Hematopoietic multipotent progenitor cell treated with erythropoietin and hydrocortisone succinate and interleukin-3 and kit ligand, for 8 days (in vitro differentiated cells): Measurements from ENCODE around the gene RNF187.
"Not testable (repeated sequence)": the region's sequence is repeated elsewhere in the genome, so short reads cannot be mapped to it uniquely, and the experiment has no call there.

Experiments
- DNase-seq: peaks from one replicate; pipeline ENCODE4 v3.0.0-alpha.2; 2015

RNF187 gene

DNA sequence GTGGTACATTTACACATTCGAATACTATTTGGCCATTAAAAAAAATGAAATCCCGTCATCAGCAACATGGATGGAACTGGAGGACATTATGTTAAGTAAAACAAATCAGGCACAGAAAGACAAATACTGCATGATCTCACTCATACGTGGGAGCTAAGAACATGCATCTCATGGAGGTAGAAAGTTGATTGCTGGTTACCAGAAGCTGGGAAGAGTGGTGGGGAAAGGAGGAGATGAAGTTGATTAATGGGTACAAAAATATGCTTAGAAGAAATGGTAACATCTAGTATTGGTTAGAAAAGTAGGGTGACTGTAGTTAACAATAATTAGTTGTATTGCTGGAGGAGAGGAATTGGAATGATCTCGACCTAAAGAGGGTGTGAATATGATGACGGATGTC lies 24.6 kb upstream of the RNF187 start:
- DNase-seq: no peak

DNA sequence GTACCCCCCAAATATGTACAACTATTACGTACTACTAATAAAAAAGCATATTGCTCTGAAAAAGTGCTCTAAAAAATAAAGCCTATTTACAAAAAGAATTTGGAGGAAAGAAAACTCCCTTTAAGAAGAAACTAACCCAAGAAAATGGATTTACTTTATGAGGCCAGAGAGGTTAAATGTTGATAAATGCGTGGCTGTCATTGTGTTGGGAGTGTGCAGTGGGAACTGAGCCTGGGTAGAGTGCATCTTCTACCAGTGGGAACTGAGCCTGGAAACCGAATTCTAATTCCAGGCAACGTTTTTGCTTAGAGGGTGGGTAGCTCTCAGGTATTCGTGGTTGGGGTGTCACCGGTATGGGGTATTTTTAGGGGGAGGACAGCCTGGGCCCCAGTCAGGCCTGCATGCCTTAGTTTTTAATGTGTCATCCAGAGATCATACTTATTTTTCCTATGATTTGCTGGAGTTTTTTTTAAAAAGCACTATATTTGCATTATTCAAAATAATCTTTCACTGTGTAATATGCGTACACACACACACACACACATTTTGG lies 24.1 kb upstream of the RNF187 start:
- DNase-seq: no peak

DNA sequence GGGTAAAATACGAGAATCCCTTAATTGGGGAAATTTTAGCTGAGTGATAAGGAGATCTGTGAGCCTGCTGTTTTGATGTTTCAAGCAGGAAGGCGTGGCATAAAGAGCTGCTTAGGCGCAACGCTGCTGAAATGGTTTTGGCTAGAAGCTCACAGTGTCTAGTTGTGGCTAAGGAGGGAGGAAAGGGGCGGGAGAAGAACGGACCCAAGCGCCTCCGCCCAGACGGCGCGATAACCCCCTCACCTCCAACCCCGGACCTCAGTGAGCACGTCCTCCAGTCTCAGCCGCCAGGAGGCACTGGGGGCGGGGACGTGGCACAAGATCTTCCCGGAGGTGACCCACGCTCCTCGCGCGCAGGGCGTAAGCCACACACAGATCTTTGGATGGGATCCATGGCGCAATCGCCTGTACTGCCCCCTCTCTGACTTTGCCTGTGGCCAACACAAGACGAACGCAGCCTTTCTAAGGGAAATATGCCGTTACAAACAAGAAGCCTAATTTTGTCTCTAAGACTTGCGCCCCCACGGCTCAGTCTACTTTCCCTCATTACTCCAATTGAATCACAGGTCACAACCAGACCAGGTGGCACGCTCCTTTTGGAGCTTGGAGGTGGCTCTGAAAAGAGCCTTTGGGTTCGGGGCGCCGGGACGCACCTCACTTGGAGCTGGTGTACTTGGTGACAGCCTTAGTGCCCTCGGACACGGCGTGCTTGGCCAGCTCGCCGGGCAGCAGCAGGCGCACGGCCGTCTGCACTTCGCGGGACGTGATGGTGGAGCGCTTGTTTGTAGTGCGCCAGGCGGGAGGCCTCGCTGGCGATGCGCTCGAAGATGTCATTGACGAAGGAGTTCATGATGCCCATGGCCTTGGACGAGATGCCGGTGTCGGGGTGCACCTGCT lies 23.4 kb upstream of the RNF187 start:
- DNase-seq: peak; percentile 96

DNA sequence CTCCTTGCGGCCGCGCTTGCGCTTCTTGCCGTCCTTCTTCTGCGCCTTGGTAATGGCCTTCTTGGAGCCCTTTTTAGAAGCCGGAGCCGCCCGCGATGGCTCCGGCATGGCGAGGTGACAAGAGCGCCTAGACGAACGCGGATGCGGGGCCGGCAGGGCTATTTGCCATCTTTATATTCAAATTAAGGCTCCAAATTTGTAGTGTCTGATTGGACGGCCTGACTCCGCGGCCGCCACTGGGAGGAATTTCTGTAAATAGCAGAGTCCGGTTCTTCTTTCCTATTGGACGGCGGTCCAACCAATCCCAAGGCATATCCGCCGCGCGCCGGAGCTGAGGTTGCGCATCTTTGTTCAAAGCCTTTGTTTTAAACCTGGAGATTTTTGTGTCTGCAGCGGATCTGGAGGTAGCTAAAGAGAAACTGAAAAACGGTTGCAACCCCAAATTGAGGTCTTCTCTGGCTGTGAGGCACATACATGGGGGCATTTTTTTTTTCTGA lies 22.6 kb upstream of the RNF187 start:
- DNase-seq: peak; percentile 92

DNA sequence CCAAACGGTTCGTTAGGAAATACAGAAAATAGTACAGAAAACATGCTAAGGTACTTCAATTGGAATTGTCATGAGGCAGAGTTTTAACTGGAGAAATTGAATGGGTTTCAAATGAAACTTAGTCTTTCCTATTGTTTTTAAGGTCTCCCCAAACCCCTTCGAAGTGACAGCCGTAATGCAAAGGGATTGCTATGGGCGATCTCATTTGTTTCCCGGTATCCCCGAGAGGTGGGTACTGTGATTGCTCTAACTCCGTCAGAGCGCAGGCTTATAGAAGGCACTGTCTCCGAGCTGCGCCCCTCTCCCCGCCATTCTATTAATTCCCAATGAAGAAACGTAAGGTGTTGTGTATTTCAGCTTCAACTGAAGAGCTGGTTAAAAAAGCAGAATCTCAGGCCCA lies 22.0 kb upstream of the RNF187 start:
- DNase-seq: no peak

DNA sequence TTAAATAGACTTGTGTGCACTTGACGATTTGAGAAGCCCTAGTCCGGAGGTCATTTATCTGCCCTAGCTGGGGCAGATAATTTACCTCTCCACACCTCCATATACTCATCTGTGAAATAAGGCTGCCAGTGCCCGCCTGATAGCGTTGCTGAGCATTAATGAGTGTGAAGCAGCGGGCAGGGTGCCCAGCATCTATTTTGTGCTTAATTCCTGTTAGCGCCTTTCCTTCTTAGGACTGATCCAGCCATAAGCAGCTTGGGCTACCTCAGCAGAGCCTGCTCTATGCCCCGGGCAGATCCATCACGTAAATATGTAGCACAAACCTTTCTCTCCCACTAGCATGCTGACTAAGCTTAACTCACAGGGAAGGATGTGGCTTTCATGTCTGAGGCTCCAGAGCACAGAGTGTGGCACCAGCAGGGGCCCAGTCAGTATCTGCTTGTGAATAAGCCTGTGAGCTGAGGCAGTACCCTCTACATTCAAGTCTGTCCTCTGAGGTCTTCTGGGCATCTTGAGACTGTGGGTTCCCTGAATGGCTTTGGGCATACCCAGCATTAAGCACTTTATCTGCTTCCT lies 21.5 kb upstream of the RNF187 start:
- DNase-seq: no peak

DNA sequence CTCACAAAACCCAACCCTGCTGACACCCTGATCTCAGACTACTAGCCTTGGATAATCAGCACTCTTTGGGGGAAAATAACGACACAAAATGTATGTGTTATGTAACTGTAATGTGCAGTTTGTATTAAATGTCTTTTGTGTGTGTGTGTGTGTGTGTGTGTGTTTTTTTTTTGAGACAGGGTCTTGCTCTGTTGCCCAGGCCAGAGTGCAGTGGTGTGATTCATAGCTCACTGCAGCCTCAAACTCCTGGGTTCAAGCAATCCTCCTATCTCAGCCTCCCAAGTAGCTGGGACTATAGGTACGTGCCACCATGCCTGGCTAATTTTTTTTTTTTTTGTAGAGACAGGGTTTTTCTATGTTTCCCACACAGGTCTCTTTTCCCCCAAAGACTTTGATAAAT lies 19.0 kb upstream of the RNF187 start:
- DNase-seq: not testable (repeated sequence)

DNA sequence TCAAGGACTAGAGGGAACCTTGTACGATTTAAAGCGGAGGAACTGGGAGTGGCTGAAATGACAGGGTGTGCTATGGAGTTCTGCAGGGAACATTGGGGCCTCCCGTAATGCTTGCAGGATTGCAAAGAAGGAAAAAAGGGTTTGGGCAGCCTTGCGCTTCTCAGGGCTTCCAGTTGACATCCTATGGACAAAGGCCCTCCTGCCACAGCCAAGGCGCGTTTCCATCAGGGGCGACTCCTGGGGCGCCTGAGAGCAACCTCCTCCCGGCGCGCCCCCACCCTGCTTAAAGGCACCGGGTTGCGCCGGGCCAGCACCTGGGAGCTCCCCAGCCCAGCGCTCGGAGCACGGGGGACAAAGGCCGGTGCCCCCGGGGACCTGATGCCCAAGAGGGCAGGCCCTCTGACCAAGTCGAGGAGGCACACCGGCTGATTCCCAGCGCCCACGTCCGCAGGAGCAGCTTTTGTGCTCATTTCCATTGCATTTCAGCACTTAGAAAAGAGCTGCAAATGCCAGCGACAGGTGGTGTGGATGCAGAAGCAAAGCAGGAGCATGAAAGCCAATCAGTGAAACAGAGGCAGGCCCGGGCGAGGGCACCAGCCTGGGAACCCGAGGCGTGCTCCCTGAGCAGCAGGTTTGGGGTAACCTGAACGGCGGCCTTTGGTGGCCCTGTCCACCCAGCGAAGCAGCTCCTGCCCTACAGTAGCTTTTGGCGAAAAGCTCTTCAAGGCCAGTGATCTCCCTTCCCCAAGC lies 17.6 kb upstream of the RNF187 start:
- no peak for DNase-seq

DNA sequence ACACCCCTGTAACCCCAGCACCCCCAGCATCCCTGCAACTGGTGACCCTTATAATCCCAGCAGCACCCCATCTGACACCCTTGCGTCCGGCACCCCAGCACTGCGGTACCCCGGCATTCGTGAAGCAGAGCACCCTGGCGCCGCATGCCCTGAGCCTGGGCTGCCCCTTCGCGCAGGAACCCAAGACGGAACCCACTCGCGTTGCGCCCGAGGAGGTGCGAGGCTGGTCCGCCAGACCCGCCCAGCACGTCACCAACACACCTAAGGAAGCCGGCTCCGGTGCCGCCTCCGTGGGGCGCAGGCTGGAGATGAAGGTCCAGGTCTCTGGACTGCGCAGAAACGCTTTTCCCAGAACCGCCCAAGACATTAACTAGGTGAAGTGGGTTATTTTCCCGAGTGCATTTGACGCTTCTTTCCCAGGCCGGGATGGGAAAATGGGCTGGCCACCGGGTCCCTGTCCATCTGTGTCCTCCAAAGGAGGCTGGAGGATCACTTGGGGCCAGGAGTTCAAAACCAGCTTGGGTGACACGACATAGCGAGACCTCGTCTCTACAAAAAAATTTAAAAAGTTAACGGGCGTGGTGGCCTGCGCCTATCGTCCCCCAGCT lies 15.9 kb upstream of the RNF187 start:
- no peak for DNase-seq

DNA sequence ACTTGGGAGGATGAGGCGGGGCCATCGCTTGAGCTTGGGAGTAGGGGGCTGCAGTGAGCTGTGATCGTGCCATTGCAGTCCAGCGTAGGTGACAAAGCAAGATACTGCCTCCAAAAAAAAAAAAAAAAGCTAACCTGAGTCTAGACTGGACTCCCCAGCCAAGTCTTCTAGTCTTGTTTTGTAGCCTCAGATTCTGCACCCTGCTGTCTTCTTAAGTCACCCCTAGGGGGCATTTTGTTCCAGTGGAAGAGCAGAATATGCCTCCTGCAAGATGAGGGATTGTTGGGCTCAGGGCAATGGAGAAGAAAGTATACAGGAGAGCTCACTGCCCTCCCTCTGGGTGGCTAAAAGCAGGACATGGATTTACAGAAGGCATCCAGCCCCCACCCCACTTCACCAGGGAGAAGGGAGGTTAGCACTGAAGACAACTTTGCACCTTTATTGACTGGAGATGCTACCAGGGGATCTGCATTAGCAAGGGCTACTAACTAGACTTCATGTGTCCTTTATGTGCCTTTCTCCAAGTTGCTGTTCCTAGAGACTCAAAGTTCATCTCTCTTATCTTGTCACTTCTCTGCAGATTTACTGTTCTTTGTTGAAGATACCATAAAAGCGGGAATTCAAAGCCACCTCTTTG lies 15.3 kb upstream of the RNF187 start:
- DNase-seq: peak; percentile 83

DNA sequence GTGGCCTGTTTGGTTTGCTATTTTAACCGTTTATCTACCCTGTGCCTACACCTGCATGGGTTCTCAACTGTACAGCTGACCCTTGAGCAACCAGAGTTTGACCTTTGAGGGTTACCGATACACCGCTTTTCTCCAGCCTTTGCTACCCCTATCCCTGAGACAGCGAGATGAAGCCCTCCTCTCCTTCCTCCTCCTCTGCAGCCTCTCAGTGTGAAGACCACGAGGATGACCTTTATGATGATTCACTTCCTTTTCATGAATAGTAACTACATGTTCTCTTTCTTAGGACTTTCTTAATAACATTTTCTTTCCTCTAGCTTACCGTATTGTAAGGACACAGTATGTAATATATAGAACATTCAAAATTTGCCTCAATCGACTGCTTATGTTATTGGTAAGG lies 14.5 kb upstream of the RNF187 start:
- DNase-seq: no peak

DNA sequence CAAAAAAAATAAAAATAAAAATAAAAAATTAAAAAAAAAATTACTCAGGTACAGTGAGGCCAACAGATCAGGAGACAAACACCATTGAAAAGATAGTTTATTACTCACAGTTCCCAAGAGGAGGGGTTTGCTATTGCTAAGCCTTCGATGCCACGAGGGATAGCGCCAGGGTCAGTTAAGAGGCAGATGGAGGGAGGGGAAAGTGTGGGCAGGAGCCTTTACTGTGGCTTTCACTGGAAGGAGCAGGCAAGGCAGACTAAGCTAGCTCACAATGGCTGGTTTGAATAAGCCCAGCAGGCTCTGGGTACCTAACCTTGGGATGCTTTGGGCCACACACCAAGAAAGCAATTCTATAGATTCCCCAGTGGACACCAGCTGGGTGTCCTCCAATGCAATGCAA lies 12.7 kb upstream of the RNF187 start:
- DNase-seq: no peak

DNA sequence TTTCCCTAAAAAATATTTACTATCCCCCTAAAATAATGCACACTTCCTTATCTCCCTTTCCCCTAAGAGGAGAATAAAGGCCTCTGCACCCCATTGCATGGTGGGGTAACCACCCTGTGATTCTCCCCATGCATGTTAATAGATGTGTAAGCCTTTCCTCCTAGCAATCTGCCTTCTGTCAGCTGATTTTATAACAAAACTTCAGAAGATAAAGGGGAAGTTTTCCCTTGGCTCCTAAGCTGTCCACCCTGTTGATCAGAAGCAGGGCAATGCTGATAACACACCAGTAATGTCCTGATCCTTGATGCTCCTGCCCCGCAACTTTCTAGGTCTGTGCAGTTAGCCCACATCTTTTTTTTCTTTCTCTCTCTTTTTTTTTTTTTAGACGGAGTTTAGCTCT lies 11.4 kb upstream of the RNF187 start:
- DNase-seq: peak; percentile 43

DNA sequence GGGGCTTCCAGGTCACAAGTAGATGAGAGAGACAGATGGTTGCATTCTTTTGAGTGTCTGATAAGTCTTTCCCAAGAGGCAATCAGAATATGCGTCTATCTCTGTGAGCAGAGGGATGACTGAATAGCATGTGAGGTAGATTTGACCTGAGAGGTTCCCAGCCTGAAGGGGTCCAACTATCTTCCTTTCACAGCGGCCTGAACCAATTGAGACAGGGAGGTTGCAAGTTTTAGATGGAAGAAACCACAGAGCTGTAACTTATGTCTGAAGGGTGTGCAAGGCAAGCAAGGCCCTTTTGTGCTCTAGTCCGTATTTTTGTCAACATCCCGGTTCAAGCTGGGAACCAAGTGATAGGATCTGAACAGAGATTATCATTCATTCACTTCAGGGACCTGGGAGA lies 9.9 kb upstream of the RNF187 start:
- DNase-seq: peak; percentile 56

DNA sequence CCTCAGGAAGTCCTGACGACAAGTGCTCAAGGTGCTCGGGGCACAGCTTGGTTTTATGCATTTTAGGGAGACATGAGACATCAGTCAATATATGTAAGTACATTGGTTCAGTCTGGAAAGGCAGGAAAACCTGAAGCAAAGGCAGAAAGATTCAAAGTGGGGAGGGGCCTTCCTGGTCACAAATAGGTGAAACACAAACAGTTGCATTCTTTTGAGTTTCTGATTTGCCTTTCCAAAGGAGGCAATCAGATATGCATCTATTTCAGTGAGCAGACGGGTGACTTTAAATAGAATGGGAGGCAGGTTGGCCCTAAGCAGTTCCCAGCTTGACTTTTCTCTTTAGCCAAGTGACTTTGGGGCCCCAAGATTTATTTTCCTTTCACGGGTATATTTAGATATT lies 8.9 kb upstream of the RNF187 start:
- DNase-seq: no peak

DNA sequence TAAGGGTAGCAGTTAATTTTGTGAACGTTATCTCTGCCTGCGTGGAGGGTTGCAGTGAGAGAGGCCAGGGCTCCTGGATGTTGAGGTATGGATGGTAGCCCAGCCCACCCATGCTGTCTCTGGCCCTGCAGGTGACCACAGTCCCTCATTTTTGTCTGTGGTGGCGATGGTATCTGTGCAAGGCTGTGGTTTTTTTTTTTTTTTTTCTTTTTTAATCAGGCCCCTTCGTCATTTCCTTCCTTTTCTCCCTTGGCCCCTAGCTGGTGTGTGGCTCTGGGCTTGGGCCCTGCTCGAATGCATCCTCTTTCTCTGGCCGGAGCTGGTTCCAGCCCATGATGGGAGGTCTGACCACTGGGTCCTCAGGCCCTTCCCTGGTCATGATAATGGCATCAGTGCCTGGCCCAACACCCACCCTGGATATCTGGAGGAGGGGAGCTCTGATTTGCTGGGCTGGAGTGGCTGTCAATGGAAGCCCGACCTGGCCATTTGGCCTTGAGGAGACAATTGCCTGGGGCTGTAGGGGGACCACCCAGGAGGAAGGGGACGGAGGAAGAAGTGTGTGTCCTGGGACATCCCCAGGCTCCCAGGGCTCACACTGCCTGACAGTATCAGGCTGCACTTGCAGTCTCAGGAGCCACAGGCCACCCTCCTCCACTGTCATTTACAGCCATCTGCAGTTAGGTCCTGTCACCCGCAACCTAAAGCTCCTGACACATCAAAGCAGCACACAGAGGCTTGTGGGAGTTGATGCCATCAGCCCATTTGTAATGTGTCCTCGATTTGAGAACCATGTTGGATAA lies 8.1 kb upstream of the RNF187 start:
- DNase-seq: peak; percentile 14

DNA sequence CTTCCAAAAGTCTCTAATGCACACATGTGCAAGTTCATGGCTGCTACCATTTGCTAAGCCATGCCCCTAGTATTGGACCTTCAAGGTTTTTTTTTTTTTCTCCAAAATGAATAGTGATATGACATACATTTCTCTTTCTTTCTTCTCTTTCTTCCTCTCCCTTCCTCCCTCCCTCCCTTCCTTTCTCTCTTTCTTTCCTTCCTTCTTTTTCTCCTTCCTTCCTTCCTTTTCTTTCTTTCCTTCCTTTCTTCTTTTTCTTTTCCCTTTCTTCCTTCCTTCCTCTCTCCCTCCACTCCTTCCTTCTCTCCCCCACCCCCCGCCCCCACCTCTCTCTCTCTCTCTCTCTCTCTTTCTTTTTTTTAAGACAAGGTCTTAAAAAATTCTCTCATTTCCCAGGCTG lies 3.4 kb upstream of the RNF187 start:
- no peak for DNase-seq

DNA sequence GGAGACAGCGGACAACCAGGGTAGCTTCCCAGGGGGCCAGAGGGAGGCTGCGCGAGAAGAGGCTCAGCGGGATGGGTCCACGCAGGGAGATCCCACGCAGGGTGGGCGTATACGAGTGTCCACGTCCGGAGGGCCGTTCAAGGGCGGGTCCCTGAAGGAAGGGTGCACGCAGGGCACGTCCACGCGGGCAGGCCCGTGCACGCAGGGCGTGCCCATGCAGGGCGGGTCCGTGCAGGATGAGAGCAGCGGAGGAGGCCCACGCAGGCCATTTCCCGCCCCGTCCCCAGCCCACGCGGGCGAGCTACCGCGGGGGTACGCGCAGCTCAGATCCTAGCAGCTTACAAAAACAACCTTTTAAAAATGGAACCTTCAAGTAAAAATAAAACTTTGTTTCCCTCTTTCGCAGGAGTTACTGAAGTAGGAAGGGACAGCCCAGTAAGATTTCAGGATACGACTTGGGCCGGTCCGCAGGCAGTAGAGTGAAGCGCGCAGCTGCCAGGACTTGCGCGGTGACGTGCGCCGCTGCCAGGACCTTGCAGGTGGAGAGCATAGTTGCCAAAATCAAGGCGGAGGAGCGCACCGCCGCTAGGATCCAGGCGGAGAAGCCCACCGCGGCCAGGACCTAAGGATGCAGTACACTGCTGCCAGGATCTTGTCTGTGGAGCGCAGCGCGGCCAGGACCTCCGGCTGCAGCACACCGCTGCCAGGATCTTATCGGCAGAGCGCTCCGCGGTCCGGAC lies 416 bp upstream of the RNF187 start:
- DNase-seq: peak; percentile 90

DNA sequence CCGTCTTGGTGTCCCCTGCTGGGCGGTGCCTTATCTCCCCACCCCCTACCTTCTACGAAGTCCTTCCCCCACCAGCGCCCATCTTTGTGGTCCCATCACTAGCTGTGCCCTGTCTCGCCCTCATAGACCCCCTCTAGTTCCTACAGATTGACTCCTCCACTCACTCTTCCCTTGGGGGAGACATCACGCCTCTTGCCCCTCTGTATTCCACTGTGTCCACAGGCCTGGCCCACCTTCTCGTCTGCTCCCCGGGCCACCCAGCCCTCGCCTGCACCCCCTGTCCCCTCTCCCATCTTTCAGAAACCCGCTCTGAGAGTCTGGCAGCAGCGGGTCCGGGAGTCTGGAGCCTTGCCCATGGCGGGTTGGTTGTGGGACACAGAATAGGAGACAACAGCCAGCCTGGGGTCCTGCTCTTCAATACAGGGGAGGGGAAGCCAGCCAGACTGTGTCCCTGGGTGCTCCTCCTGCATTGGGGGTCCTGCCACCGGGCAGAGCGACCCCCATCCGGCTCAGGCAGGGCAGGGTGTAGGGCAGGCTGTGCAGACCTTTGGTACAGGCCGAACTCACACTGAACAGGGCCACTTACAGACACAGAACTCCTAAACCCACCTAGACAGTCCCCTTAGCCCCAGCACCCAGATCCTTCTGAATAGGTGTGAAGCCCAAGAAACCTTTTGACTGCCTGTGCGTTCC lies 1.1 kb downstream of the RNF187 start:
- DNase-seq: no peak
